ENCODE measurements around the gene HOXD13. TPM values are rescaled to one million over a fixed set of nuclear protein-coding genes. Genes with fewer than 3 reads are reported as not detected.

The HOXD13 gene
- polyA plus RNA-seq, 1 donor from 2014 or later, result not detected

- H3K4me3 ChIP-seq (ENCODE audit: low read length), result no peak overlapping the region
- no peaks in the 10 kb centered on the region for H4K20me1 ChIP-seq (ENCODE audit: insufficient read depth)
- H3K27ac ChIP-seq (ENCODE audit: low read length), result no peak overlapping the region
- no peaks in the 10 kb centered on the region for H3K36me3 ChIP-seq (ENCODE audit: insufficient read depth, low read length)
- no peaks in the 10 kb centered on the region for H3K79me2 ChIP-seq (replicated peaks; ENCODE audit: insufficient read depth, low read length)
- H3K9ac ChIP-seq (ENCODE audit: low read length), result no peak overlapping the region
- no peak overlapping the region for H2AFZ ChIP-seq (ENCODE audit: low read depth, low read length)
- H3F3A ChIP-seq (ENCODE audit: insufficient read depth, low read length, poor library complexity, severe bottlenecking), result no peaks in the 10 kb centered on the region
- H3K9me2 ChIP-seq (ENCODE audit: insufficient read depth, low read length), result no peaks in the 10 kb centered on the region
- peaks cover 7% of the 10 kb centered on the region for H3K9me3 ChIP-seq (ENCODE audit: low read length)
- H3K27me3 ChIP-seq (ENCODE audit: insufficient read depth, low read depth, low read length), result peaks cover 99% of the 10 kb centered on the region
- no peak overlapping the region for H3K4me2 ChIP-seq (ENCODE audit: low read length)
- TF ChIP-seq MXI1 (conservative IDR thresholded peaks at IDR 0.05; ENCODE audit: poor library complexity, severe bottlenecking) (no peak), POLR2AphosphoS5 (IDR thresholded peaks at IDR 0.05) (peak; percentile 64)
These were observed 3.9 kb downstream of the HOXD13 start for GRCh38 chr2:176096243-176096985.

DNA sequence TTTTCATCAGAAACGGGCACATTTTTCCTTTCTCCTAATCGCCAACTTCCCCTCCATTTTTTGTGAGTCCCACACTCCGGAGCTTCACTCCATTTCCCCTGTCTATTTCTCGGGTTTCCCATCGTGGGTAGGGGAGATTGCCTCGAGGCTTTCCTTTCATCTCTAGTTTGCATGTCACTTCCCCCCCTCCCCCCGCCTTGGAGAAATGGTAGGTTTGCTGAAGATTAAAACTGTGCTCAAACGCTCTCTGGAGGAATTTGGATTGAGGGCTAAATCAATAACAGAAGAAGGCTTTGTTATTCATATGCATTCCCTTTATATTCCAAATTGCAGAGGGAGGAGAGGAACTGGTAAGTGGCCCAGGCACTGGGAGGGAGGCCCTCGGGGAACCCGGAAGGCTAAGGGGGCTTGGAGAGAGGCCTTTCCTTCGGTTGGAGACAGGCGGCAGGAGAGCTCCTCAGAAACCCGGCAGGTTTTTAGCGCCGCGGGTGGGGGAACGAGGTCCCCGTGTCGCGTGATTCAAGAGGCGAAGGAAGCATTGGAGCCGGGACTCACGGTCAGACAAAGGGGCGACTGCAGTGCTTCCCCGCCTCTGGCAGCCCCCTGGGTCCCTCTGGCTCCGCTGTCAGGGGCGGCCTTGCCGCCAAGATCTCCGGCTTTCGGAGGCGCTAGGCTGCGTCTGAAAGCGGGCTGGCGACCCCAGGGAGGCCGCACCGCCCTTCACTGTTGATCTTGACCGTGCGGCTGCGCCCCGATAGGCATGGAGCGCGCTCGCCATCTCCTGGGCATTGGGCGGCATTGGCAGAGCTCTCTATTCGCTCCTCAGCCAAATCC lies 4.7 kb downstream of the HOXD13 start:
- Histone ChIP-seq H3K27ac (ENCODE audit: low read length) (no peak overlapping the region), H3K9me2 (ENCODE audit: insufficient read depth, low read length) (no peaks in the 10 kb centered on the region), H3K36me3 (ENCODE audit: insufficient read depth, low read length) (no peaks in the 10 kb centered on the region), H3F3A (ENCODE audit: insufficient read depth, low read length, poor library complexity, severe bottlenecking) (no peaks in the 10 kb centered on the region), H3K9me3 (ENCODE audit: low read length) (peaks cover 7% of the 10 kb centered on the region), H2AFZ (ENCODE audit: low read depth, low read length) (no peak overlapping the region), H3K4me2 (ENCODE audit: low read length) (peak overlapping the region; percentile 44), H4K20me1 (ENCODE audit: insufficient read depth) (no peaks in the 10 kb centered on the region), H3K79me2 (replicated peaks; ENCODE audit: insufficient read depth, low read length) (no peaks in the 10 kb centered on the region), H3K4me3 (ENCODE audit: low read length) (peak overlapping the region; percentile 64), H3K9ac (ENCODE audit: low read length) (no peak overlapping the region), H3K27me3 (ENCODE audit: insufficient read depth, low read depth, low read length) (peaks cover 99% of the 10 kb centered on the region)
- TF ChIP-seq RAD21 (conservative IDR thresholded peaks at IDR 0.05) (peak; percentile 86), EZH2 (IDR thresholded peaks at IDR 0.05; ENCODE audit: borderline replicate concordance, insufficient read depth, low read length, poor library complexity, severe bottlenecking) (no peak), SMC3 (conservative IDR thresholded peaks at IDR 0.05; ENCODE audit: poor library complexity) (peak; percentile 84)
- TF ChIP-seq, protein P1, sequence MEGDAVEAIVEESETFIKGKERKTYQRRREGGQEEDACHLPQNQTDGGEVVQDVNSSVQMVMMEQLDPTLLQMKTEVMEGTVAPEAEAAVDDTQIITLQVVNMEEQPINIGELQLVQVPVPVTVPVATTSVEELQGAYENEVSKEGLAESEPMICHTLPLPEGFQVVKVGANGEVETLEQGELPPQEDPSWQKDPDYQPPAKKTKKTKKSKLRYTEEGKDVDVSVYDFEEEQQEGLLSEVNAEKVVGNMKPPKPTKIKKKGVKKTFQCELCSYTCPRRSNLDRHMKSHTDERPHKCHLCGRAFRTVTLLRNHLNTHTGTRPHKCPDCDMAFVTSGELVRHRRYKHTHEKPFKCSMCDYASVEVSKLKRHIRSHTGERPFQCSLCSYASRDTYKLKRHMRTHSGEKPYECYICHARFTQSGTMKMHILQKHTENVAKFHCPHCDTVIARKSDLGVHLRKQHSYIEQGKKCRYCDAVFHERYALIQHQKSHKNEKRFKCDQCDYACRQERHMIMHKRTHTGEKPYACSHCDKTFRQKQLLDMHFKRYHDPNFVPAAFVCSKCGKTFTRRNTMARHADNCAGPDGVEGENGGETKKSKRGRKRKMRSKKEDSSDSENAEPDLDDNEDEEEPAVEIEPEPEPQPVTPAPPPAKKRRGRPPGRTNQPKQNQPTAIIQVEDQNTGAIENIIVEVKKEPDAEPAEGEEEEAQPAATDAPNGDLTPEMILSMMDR (IDR thresholded peaks at IDR 0.05; ENCODE audit: poor library complexity, severe bottlenecking), result peak; percentile 86

DNA sequence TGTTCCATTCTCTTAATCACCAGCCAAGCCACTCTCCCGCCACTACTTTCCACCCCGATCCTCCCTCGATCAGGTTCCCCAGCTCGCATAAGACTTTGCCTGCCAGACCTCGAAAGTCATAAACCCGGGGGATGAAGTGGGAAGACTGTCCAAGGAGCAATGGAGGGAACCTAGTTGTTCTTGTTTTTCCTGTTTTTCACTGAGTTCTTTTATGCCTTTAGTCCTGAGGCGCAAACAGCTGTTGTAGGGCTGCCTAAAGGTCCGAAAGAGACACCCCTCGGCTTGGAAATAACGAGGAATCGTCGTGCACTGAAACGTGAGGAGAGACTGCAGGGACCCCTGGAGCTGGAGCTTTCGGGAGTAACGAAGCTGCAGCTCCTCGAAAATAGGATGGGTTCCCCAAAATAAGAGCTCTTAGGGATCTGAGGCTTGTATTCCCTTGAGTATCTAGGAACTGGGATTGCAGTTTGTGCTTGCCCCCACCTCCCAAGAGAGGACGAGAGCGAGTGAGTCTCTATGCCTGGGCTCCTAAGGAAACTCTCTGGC lies 5.4 kb downstream of the HOXD13 start:
- no peak overlapping the region for H3K9ac ChIP-seq (ENCODE audit: low read length)
- H3K36me3 ChIP-seq (ENCODE audit: insufficient read depth, low read length), result no peaks in the 10 kb centered on the region
- H3K4me3 ChIP-seq (ENCODE audit: low read length), result peak overlapping the region; percentile 64
- H2AFZ ChIP-seq (ENCODE audit: low read depth, low read length), result no peak overlapping the region
- H3K4me2 ChIP-seq (ENCODE audit: low read length), result no peak overlapping the region
- H3K9me2 ChIP-seq (ENCODE audit: insufficient read depth, low read length), result no peaks in the 10 kb centered on the region
- no peak overlapping the region for H3K27ac ChIP-seq (ENCODE audit: low read length)
- H3K27me3 ChIP-seq (ENCODE audit: insufficient read depth, low read depth, low read length), result peaks cover 100% of the 10 kb centered on the region
- H3F3A ChIP-seq (ENCODE audit: insufficient read depth, low read length, poor library complexity, severe bottlenecking), result no peaks in the 10 kb centered on the region
- no peaks in the 10 kb centered on the region for H3K79me2 ChIP-seq (replicated peaks; ENCODE audit: insufficient read depth, low read length)
- TF ChIP-seq REST (IDR thresholded peaks at IDR 0.05; ENCODE audit: borderline replicate concordance) (no peak), POLR2AphosphoS5 (IDR thresholded peaks at IDR 0.05) (no peak), RAD21 (conservative IDR thresholded peaks at IDR 0.05) (peak; percentile 13)
- TF ChIP-seq, protein P1 (IDR thresholded peaks at IDR 0.05; ENCODE audit: poor library complexity, severe bottlenecking), result peak; percentile 48
- H3K9me3 ChIP-seq (ENCODE audit: low read length), result peaks cover 7% of the 10 kb centered on the region
- H4K20me1 ChIP-seq (ENCODE audit: insufficient read depth), result no peaks in the 10 kb centered on the region
